Activated naive CD4-positive, alpha-beta T cell treated with anti-CD3 and anti-CD28 coated beads, Interleukin-2, amount 50 U/mL, for 24 hours (primary cell): Measurements from ENCODE around the gene EPN2.
"Not testable (repeated sequence)": the region's sequence is repeated elsewhere in the genome, so short reads cannot be mapped to it uniquely, and the experiment has no call there.

Experiments
- H3K27ac Mint-ChIP-seq: one replicate; pipeline ENCODE4 v1.8.0; 2021; ENCODE audit warnings: mild to moderate bottlenecking, mixed read lengths
- H3K27me3 Mint-ChIP-seq: one replicate; pipeline ENCODE4 v1.8.0; 2021; ENCODE audit warnings: mixed read lengths
- H3K36me3 Mint-ChIP-seq: one replicate; pipeline ENCODE4 v1.8.0; 2021; ENCODE audit warnings: mixed read lengths
- H3K4me1 Mint-ChIP-seq: one replicate; pipeline ENCODE4 v1.8.0; 2021; ENCODE audit warnings: mixed read lengths
- H3K4me3 Mint-ChIP-seq: one replicate; pipeline ENCODE4 v1.8.0; 2021; ENCODE audit warnings: mild to moderate bottlenecking, mixed read lengths
- H3K9me3 Mint-ChIP-seq: one replicate; pipeline ENCODE4 v1.8.0; 2021; ENCODE audit warnings: mixed read lengths

Gene EPN2

GRCh38 chr17:19271780-19272357, 34.7 kb downstream of the EPN2 start:
- no peaks in the 10 kb centered on the region for H3K27me3 Mint-ChIP-seq
- no peaks in the 10 kb centered on the region for H3K36me3 Mint-ChIP-seq
- no peak overlapping the region for H3K4me3 Mint-ChIP-seq
- no peak overlapping the region for H3K27ac Mint-ChIP-seq
- peaks cover 7% of the 10 kb centered on the region for H3K4me1 Mint-ChIP-seq
- no peaks in the 10 kb centered on the region for H3K9me3 Mint-ChIP-seq

- H3K36me3 Mint-ChIP-seq, result no peaks in the 10 kb centered on the region
- H3K4me3 Mint-ChIP-seq, result no peak overlapping the region
- H3K27ac Mint-ChIP-seq, result no peak overlapping the region
- H3K4me1 Mint-ChIP-seq, result peaks cover 5% of the 10 kb centered on the region
- no peaks in the 10 kb centered on the region for H3K27me3 Mint-ChIP-seq
- no peaks in the 10 kb centered on the region for H3K9me3 Mint-ChIP-seq
These were observed 36.6 kb downstream of the EPN2 start for GRCh38 chr17:19273731-19274130.

- Mint-ChIP-seq H3K4me3 (no peak overlapping the region), H3K36me3 (no peaks in the 10 kb centered on the region), H3K27me3 (no peaks in the 10 kb centered on the region), H3K27ac (no peak overlapping the region), H3K4me1 (no peaks in the 10 kb centered on the region), H3K9me3 (no peaks in the 10 kb centered on the region)
These were observed 37.7 kb downstream of the EPN2 start for GRCh38 chr17:19274893-19275292.

GRCh38 chr17:19275457-19276127, 38.4 kb downstream of the EPN2 start:
- H3K4me3 Mint-ChIP-seq, result no peak overlapping the region
- H3K27ac Mint-ChIP-seq, result no peak overlapping the region
- no peaks in the 10 kb centered on the region for H3K9me3 Mint-ChIP-seq
- no peaks in the 10 kb centered on the region for H3K27me3 Mint-ChIP-seq
- H3K4me1 Mint-ChIP-seq, result no peaks in the 10 kb centered on the region
- no peaks in the 10 kb centered on the region for H3K36me3 Mint-ChIP-seq

GRCh38 chr17:19278284-19278683, 41.1 kb downstream of the EPN2 start:
- not testable (repeated sequence) for H3K27ac Mint-ChIP-seq, H3K4me3 Mint-ChIP-seq, H3K27me3 Mint-ChIP-seq, H3K9me3 Mint-ChIP-seq, H3K36me3 Mint-ChIP-seq, H3K4me1 Mint-ChIP-seq

- H3K27ac Mint-ChIP-seq, result no peak overlapping the region
- H3K9me3 Mint-ChIP-seq, result no peaks in the 10 kb centered on the region
- peaks cover 1% of the 10 kb centered on the region for H3K4me1 Mint-ChIP-seq
- peaks cover 4% of the 10 kb centered on the region for H3K36me3 Mint-ChIP-seq
- no peaks in the 10 kb centered on the region for H3K27me3 Mint-ChIP-seq
- no peak overlapping the region for H3K4me3 Mint-ChIP-seq
These were observed 41.6 kb downstream of the EPN2 start for GRCh38 chr17:19278729-19279128.

- H3K4me1 Mint-ChIP-seq, result peaks cover 13% of the 10 kb centered on the region
- no peaks in the 10 kb centered on the region for H3K27me3 Mint-ChIP-seq
- no peak overlapping the region for H3K4me3 Mint-ChIP-seq
- peaks cover 4% of the 10 kb centered on the region for H3K36me3 Mint-ChIP-seq
- no peak overlapping the region for H3K27ac Mint-ChIP-seq
- H3K9me3 Mint-ChIP-seq, result no peaks in the 10 kb centered on the region
These were observed 44.0 kb downstream of the EPN2 start for GRCh38 chr17:19281161-19281560.

- Mint-ChIP-seq H3K27me3 (no peaks in the 10 kb centered on the region), H3K27ac (no peak overlapping the region), H3K36me3 (peaks cover 4% of the 10 kb centered on the region), H3K4me3 (no peak overlapping the region), H3K9me3 (no peaks in the 10 kb centered on the region), H3K4me1 (peaks cover 13% of the 10 kb centered on the region)
These were observed 47.1 kb downstream of the EPN2 start for GRCh38 chr17:19284005-19284959.

GRCh38 chr17:19285213-19285900, 48.2 kb downstream of the EPN2 start:
- Mint-ChIP-seq H3K27me3 (no peaks in the 10 kb centered on the region), H3K4me3 (no peak overlapping the region)

GRCh38 chr17:19286751-19287341, 49.7 kb downstream of the EPN2 start:
- Mint-ChIP-seq H3K27me3 (peaks cover 1% of the 10 kb centered on the region), H3K4me1 (peaks cover 13% of the 10 kb centered on the region), H3K9me3 (no peaks in the 10 kb centered on the region), H3K36me3 (peaks cover 4% of the 10 kb centered on the region), H3K27ac (no peak overlapping the region), H3K4me3 (no peak overlapping the region)

More at GRCh38 chr17:19285213-19285900, 48.2 kb downstream of the EPN2 start:
- Mint-ChIP-seq H3K9me3 (no peaks in the 10 kb centered on the region), H3K4me1 (peaks cover 13% of the 10 kb centered on the region), H3K27ac (no peak overlapping the region), H3K36me3 (peaks cover 4% of the 10 kb centered on the region)

- H3K36me3 Mint-ChIP-seq, result peaks cover 3% of the 10 kb centered on the region
- no peak overlapping the region for H3K27ac Mint-ChIP-seq
- H3K4me1 Mint-ChIP-seq, result peaks cover 13% of the 10 kb centered on the region
- peaks cover 1% of the 10 kb centered on the region for H3K27me3 Mint-ChIP-seq
- H3K9me3 Mint-ChIP-seq, result no peaks in the 10 kb centered on the region
- no peak overlapping the region for H3K4me3 Mint-ChIP-seq
These were observed 50.5 kb downstream of the EPN2 start for GRCh38 chr17:19287651-19288050.

GRCh38 chr17:19288453-19288852, 51.3 kb downstream of the EPN2 start:
- Mint-ChIP-seq H3K9me3 (no peaks in the 10 kb centered on the region), H3K4me1 (peaks cover 13% of the 10 kb centered on the region), H3K27ac (no peak overlapping the region), H3K36me3 (no peaks in the 10 kb centered on the region), H3K4me3 (no peak overlapping the region), H3K27me3 (peaks cover 1% of the 10 kb centered on the region)

- Mint-ChIP-seq H3K4me1 (no peaks in the 10 kb centered on the region), H3K9me3 (no peaks in the 10 kb centered on the region), H3K27me3 (peaks cover 1% of the 10 kb centered on the region), H3K4me3 (no peak overlapping the region), H3K36me3 (no peaks in the 10 kb centered on the region), H3K27ac (no peak overlapping the region)
These were observed 53.0 kb downstream of the EPN2 start for GRCh38 chr17:19290066-19290705.

GRCh38 chr17:19291646-19292376, 54.6 kb downstream of the EPN2 start:
- H3K27me3 Mint-ChIP-seq, result peaks cover 1% of the 10 kb centered on the region
- no peaks in the 10 kb centered on the region for H3K36me3 Mint-ChIP-seq
- H3K27ac Mint-ChIP-seq, result no peak overlapping the region
- H3K9me3 Mint-ChIP-seq, result no peaks in the 10 kb centered on the region
- no peaks in the 10 kb centered on the region for H3K4me1 Mint-ChIP-seq
- H3K4me3 Mint-ChIP-seq, result no peak overlapping the region
